NK-92 (cell line): ENCODE results near the gene TPSD1.
"Not testable (repeated sequence)": the region's sequence is repeated elsewhere in the genome, so short reads cannot be mapped to it uniquely, and the experiment has no call there.

ENCODE experiments used
- DNase-seq: peaks from one replicate; lab custom pipeline; 2025; ENCODE audit not compliant: unreplicated experiment; lab: John Stamatoyannopoulos, UW

The TPSD1 gene

GRCh38 chr16:1220841-1221627 is 34.8 kb upstream of the TPSD1 start:
- no peak for DNase-seq

GRCh38 chr16:1221628-1222552 is 34.0 kb upstream of the TPSD1 start:
- no peak for DNase-seq

- DNase-seq, result no peak
These were observed 33.1 kb upstream of the TPSD1 start for GRCh38 chr16:1222553-1223354.

GRCh38 chr16:1223355-1224214 is 32.3 kb upstream of the TPSD1 start:
- DNase-seq, result no peak

- DNase-seq, result no peak
These were observed 31.3 kb upstream of the TPSD1 start for GRCh38 chr16:1224558-1224957.

- DNase-seq, result no peak
These were observed 30.8 kb upstream of the TPSD1 start, which contains the start of gene TPSG1 for GRCh38 chr16:1225051-1225451. Gene TPSG1, minus strand, starts transcription at chr16:1225268. Its CDS starts 16 bp downstream, at chr16:1225252.

GRCh38 chr16:1225728-1226311 is 30.0 kb upstream of the TPSD1 start:
- DNase-seq, result not testable (repeated sequence)

GRCh38 chr16:1226692-1227091 is 29.2 kb upstream of the TPSD1 start:
- DNase-seq, result not testable (repeated sequence)

GRCh38 chr16:1228227-1228626 is 27.6 kb upstream of the TPSD1 start:
- DNase-seq, result not testable (repeated sequence)

- DNase-seq, result not testable (repeated sequence)
These were observed 26.4 kb upstream of the TPSD1 start for GRCh38 chr16:1229476-1229875.

- DNase-seq, result not testable (repeated sequence)
These were observed 25.8 kb upstream of the TPSD1 start, which contains the start of gene TPSB2 for GRCh38 chr16:1230084-1230470. Gene TPSB2, minus strand, starts transcription at chr16:1230184. Its CDS starts 233 bp downstream, at chr16:1229951.

GRCh38 chr16:1230471-1231212 is 25.2 kb upstream of the TPSD1 start:
- not testable (repeated sequence) for DNase-seq

- not testable (repeated sequence) for DNase-seq
These were observed 24.6 kb upstream of the TPSD1 start for GRCh38 chr16:1231301-1231700.

GRCh38 chr16:1232049-1232748 is 23.7 kb upstream of the TPSD1 start:
- not testable (repeated sequence) for DNase-seq

- DNase-seq, result not testable (repeated sequence)
These were observed 19.2 kb upstream of the TPSD1 start for GRCh38 chr16:1236659-1237058.

GRCh38 chr16:1237990-1238389 is 17.9 kb upstream of the TPSD1 start:
- no peak for DNase-seq

GRCh38 chr16:1238909-1239308 is 17.0 kb upstream of the TPSD1 start:
- DNase-seq, result not testable (repeated sequence)

- DNase-seq, result not testable (repeated sequence)
These were observed 16.3 kb upstream of the TPSD1 start for GRCh38 chr16:1239575-1239974.
